HL-60 (cell line): ENCODE data around the gene TEDC1.

Experiments
- GABPA ChIP-seq: IDR thresholded peaks from 2 replicates; pipeline ENCODE4 v1.6.1; 2012; ENCODE audit warnings: low read depth
- POLR2AphosphoS5 ChIP-seq: IDR thresholded peaks from 2 replicates; pipeline ENCODE4 v1.6.1; 2012; ENCODE audit warnings: low read depth
- REST ChIP-seq: IDR thresholded peaks from 2 replicates; pipeline ENCODE4 v1.6.1; 2012; ENCODE audit warnings: low read depth; ENCODE audit not compliant: insufficient replicate concordance
- SPI1 ChIP-seq: IDR thresholded peaks from 2 replicates; pipeline ENCODE4 v1.6.1; 2012; ENCODE audit warnings: low read depth, mild to moderate bottlenecking, borderline replicate concordance
- TF ChIP-seq, protein P1 (sequence below): IDR thresholded peaks from one replicate; pipeline ENCODE4 v1.5.1; 2011; ENCODE audit warnings: low read length, control low read depth, inconsistent platforms; ENCODE audit not compliant: insufficient read depth

DNA sequence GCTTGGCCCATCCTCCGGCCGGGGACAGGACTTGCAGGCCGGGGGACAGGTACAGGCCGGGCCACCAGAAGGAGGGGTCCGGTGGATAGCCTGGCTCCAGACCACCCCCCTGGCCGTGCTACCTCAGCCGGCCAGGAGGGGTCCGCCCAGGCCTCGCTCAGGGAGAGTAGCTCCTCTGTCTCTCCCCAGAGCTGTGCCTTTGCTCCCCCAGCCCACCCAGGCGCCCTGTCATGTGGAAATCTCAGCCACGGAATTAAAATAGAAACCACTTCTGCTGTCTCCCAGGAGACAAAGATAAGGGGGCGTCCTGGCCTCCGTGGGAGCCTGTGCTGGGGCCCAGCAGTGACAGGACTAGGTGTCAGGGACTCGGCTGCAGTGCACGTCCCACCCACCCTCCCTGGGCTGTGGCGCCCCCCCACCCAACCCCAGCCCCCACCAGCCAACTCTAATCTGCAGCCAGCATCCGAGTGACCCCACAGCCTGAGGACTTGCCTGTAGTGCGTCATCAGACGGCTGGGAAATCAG is 19.7 kb upstream of the TEDC1 start:
- TF ChIP-seq, protein P1, sequence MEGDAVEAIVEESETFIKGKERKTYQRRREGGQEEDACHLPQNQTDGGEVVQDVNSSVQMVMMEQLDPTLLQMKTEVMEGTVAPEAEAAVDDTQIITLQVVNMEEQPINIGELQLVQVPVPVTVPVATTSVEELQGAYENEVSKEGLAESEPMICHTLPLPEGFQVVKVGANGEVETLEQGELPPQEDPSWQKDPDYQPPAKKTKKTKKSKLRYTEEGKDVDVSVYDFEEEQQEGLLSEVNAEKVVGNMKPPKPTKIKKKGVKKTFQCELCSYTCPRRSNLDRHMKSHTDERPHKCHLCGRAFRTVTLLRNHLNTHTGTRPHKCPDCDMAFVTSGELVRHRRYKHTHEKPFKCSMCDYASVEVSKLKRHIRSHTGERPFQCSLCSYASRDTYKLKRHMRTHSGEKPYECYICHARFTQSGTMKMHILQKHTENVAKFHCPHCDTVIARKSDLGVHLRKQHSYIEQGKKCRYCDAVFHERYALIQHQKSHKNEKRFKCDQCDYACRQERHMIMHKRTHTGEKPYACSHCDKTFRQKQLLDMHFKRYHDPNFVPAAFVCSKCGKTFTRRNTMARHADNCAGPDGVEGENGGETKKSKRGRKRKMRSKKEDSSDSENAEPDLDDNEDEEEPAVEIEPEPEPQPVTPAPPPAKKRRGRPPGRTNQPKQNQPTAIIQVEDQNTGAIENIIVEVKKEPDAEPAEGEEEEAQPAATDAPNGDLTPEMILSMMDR: no peak
- TF ChIP-seq GABPA (no peak), SPI1 (no peak), POLR2AphosphoS5 (no peak), REST (no peak)
